CD14-positive monocyte (primary cell): ENCODE data around the gene GALC. TPM values are rescaled to one million over a fixed set of nuclear protein-coding genes. Genes with fewer than 3 reads are reported as not detected.

Source experiments
- DNase-seq, 3 donors: peaks; one replicate each; pipeline ENCODE4 v3.0.0-alpha.2; 2011 to 2022
- H2AFZ ChIP-seq: 2 replicates; pipeline ENCODE4 v1.6.0; 2012; ENCODE audit warnings: mild to moderate bottlenecking, low read depth, low read length, inconsistent platforms; ENCODE audit not compliant: insufficient read depth, poor library complexity, severe bottlenecking
- H3K27ac ChIP-seq, 2 donors: 1 replicate in 1 of 2; 2 replicates in 1 of 2; pipeline ENCODE4 v1.5.1; 2012 to 2013; ENCODE audit warnings: low read length in 2 of 2, control low read depth in 1 of 2, inconsistent platforms in 1 of 2, low read depth in 1 of 2, mild to moderate bottlenecking in 1 of 2
- H3K27me3 ChIP-seq, 2 donors: one replicate each; pipeline versions ENCODE4 v1.6.0 to v1.6.1; 2011 to 2013; ENCODE audit warnings: low read length in 2 of 2; ENCODE audit not compliant: control insufficient read depth in 2 of 2, insufficient read depth in 2 of 2
- H3K36me3 ChIP-seq, 2 donors: replicated peaks in 1 of 2; 1 replicate in 1 of 2; 2 replicates in 1 of 2; pipeline versions ENCODE4 v1.5.1 to v1.6.1; 2012 to 2013; ENCODE audit warnings: low read length in 2 of 2, control low read depth in 1 of 2, inconsistent platforms in 1 of 2, mild to moderate bottlenecking in 1 of 2; ENCODE audit not compliant: insufficient read depth in 2 of 2, control insufficient read depth in 1 of 2
- H3K4me1 ChIP-seq, 2 donors: 1 replicate in 1 of 2; 2 replicates in 1 of 2; pipeline versions ENCODE4 v1.5.1 to v1.6.1; 2012 to 2013; ENCODE audit warnings: low read length in 2 of 2, control low read depth in 1 of 2, inconsistent platforms in 1 of 2, mild to moderate bottlenecking in 1 of 2, moderate library complexity in 1 of 2; ENCODE audit not compliant: insufficient read depth in 2 of 2, control insufficient read depth in 1 of 2
- H3K4me2 ChIP-seq: replicated peaks from 2 replicates; pipeline ENCODE3; 2012; ENCODE audit warnings: low read length, moderate library complexity, mild to moderate bottlenecking; ENCODE audit not compliant: poor library complexity, severe bottlenecking; ENCODE audit errors: extremely low read depth
- H3K4me3 ChIP-seq, 3 experiments: fragments of 200-600 bp in 1 of 3; sonication (generic) in 1 of 3; replicated peaks in 1 of 3; 1 replicate in 2 of 3; 2 replicates in 1 of 3; pipeline ENCODE4 v1.5.1; 2011 to 2013; ENCODE audit warnings: low read length in 3 of 3, mild to moderate bottlenecking in 3 of 3, control low read depth in 2 of 3, low read depth in 2 of 3, inconsistent platforms in 1 of 3, moderate library complexity in 1 of 3
- H3K79me2 ChIP-seq: 2 replicates; pipeline ENCODE4 v1.6.0; 2012; ENCODE audit warnings: mild to moderate bottlenecking, control low read depth, inconsistent platforms, low read length, moderate library complexity; ENCODE audit not compliant: insufficient read depth
- H3K9ac ChIP-seq: 2 replicates; pipeline ENCODE4 v1.6.0; 2017; ENCODE audit warnings: low read length, mild to moderate bottlenecking; ENCODE audit not compliant: insufficient read depth, poor library complexity, severe bottlenecking
- H3K9me3 ChIP-seq, 2 donors: replicated peaks in 1 of 2; 1 replicate in 1 of 2; 2 replicates in 1 of 2; pipeline versions ENCODE4 v1.5.1 to v1.6.1; 2012 to 2013; ENCODE audit warnings: low read length in 2 of 2, control low read depth in 1 of 2; ENCODE audit not compliant: control insufficient read depth in 1 of 2, insufficient read depth in 1 of 2
- H4K20me1 ChIP-seq: 2 replicates; pipeline ENCODE4 v1.6.0; 2012; ENCODE audit warnings: mild to moderate bottlenecking, low read length, control low read depth, moderate library complexity; ENCODE audit not compliant: insufficient read depth
- H3K27ac Mint-ChIP-seq, 7 donors: one replicate each; pipeline ENCODE4 v1.8.0; 2020; ENCODE audit warnings: mild to moderate bottlenecking in 7 of 7, mixed read lengths in 7 of 7, moderate library complexity in 6 of 7, inconsistent platforms in 2 of 7
- H3K27me3 Mint-ChIP-seq, 3 donors: one replicate each; pipeline ENCODE4 v1.8.0; 2021 to 2022; ENCODE audit warnings: low read depth in 3 of 3, mild to moderate bottlenecking in 3 of 3, mixed read lengths in 3 of 3, moderate library complexity in 3 of 3, inconsistent platforms in 1 of 3
- H3K36me3 Mint-ChIP-seq, 2 donors: one replicate each; pipeline ENCODE4 v1.8.0; 2020; ENCODE audit warnings: mixed read lengths in 2 of 2, inconsistent platforms in 1 of 2, mild to moderate bottlenecking in 1 of 2
- H3K4me1 Mint-ChIP-seq: one replicate; pipeline ENCODE4 v1.8.0; 2020; ENCODE audit warnings: mild to moderate bottlenecking, mixed read lengths
- H3K4me3 Mint-ChIP-seq, 2 donors: one replicate each; pipeline ENCODE4 v1.8.0; 2020; ENCODE audit warnings: mild to moderate bottlenecking in 2 of 2, mixed read lengths in 2 of 2, moderate library complexity in 1 of 2
- H3K9me3 Mint-ChIP-seq, 7 donors: one replicate each; pipeline ENCODE4 v1.8.0; 2020 to 2022; ENCODE audit warnings: mixed read lengths in 7 of 7, mild to moderate bottlenecking in 6 of 7, moderate library complexity in 6 of 7, inconsistent platforms in 2 of 7
- whole genome bisulfite sequencing: methylation state at CpG from one replicate; pipeline ENCODE4 v1.1.5; 2013; ENCODE audit warnings: missing lambda C conversion rate; ENCODE audit not compliant: insufficient coverage; 5-methylcytosine and 5-hydroxymethylcytosine counted together
- intact Hi-C, 2 donors: fragments of 100-400 bp; cut with micrococcal nuclease; formaldehyde crosslinking; loops; one replicate each; pipeline versions ENCODE4 v1.15.0 to v1.15.1; 2023
- polyA plus RNA-seq, 3 donors: library from polyadenylated mRNA; depleted of rRNA in 1 of 3; unstranded in 2 of 3; stranded (reverse) in 1 of 3; fragments of 300-500 nt in 2 of 3; fragments of >200 nt in 1 of 3; fragmentation: Illumina TruSeq in 2 of 3; gene quantifications; 1 replicate in 2 of 3; 2 replicates in 1 of 3; pipeline ENCODE4 v1.2.3, GENCODE V29; 2012 to 2021
- TF ChIP-seq, protein P1 (sequence below): fragments of 200-600 bp; IDR thresholded peaks from one replicate; pipeline ENCODE4 v1.8.0; 2022; ENCODE audit warnings: antibody characterized with exemption, mild to moderate bottlenecking

Gene GALC
- polyA plus RNA-seq, 3 donors = 28.6 to 40.6 (median 33.8) TPM

DNA sequence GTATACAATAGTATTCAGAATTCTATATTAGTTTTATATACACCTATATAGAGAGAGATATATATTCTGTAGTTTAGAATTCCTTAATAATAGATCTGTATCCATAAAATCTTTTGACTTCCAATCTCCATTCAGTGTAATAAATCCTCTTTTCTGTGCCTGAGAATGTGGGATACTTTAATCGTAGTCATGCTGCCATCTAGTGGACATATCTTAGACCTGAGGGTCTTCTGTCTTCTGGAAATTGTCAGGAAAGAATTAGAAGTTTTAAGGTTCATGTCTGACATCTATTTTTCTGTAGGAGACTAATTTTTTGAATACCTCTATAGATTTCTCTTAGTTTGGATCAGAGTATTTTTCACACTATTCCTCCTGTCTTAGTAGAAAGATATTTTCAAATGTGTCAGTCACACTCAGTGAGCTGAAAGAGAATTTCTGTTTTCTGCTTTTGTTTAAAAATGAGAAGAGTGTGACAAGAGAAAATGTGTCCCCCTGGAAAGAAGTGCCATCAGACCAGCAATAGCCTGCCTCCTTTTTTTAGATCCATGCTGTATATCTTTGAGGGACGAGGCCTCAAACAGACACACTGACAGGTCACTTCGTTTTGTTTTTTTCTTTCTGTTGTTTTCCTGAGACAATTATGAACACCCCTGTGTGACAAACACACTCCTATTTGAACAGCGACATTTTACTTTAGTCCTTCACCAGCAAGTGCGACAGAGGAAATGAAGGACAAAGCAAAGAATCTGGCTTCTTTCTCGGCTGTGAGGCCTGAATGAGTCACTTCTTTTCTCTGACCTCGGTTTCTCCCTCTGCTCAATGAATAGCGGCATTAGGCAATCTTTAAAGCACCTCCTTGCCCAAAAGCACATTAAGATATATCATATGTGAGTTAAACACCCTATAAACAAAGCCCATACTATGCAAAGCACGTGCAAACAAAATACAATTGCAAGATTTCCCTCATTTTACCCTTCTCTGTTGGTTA lies 96.3 kb downstream of the GALC start:
- peak in 2 of 3 donors; percentile 11 to 19 for DNase-seq
- Histone ChIP-seq H3K4me1 (no peaks in the 10 kb centered on the region), H3K4me3 (no peak overlapping the region), H3K9ac (no peak overlapping the region), H3K4me2 (no peak overlapping the region), H3K27me3 (peaks cover 25 to 28% of the 10 kb centered on the region in 2 donors), H3K79me2 (no peaks in the 10 kb centered on the region), H2AFZ (no peak overlapping the region), H3K9me3 (no peaks in the 10 kb centered on the region), H3K36me3 (no peaks in the 10 kb centered on the region), H4K20me1 (no peaks in the 10 kb centered on the region), H3K27ac (no peak overlapping the region)
- Mint-ChIP-seq H3K36me3 (no peaks in the 10 kb centered on the region), H3K4me3 (peak overlapping the region in 1 of 2 donors; percentile 17), H3K4me1 (no peaks in the 10 kb centered on the region), H3K27ac (no peak overlapping the region), H3K9me3 (peaks cover 0 to 1% (median 0%) of the 10 kb centered on the region in 7 donors), H3K27me3 (peaks cover 4 to 17% (median 16%) of the 10 kb centered on the region in 3 donors)
- 67% methylated on average over 6 of the region's 9 CpGs for WGBS
- TF ChIP-seq, protein P1, sequence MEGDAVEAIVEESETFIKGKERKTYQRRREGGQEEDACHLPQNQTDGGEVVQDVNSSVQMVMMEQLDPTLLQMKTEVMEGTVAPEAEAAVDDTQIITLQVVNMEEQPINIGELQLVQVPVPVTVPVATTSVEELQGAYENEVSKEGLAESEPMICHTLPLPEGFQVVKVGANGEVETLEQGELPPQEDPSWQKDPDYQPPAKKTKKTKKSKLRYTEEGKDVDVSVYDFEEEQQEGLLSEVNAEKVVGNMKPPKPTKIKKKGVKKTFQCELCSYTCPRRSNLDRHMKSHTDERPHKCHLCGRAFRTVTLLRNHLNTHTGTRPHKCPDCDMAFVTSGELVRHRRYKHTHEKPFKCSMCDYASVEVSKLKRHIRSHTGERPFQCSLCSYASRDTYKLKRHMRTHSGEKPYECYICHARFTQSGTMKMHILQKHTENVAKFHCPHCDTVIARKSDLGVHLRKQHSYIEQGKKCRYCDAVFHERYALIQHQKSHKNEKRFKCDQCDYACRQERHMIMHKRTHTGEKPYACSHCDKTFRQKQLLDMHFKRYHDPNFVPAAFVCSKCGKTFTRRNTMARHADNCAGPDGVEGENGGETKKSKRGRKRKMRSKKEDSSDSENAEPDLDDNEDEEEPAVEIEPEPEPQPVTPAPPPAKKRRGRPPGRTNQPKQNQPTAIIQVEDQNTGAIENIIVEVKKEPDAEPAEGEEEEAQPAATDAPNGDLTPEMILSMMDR = peak; percentile 84
- intact Hi-C loops = no loop called here

DNA sequence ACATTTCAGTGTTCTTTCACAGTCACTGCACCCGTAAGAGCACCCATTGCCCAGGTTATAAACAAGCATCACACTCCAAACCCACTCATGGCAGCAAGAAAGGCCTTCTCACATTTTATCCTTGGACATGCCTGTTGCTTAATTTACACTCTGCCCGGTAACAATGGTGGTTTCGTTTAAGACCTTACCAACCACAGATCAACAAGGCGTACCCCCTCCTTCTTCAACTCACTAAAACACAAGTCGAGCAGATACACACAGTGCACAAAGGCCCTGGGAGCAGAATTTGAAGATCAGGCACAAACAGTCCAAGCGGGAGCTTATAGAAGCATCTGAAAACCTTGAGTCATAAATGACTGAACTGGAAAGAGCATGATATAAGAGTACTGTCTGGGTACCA lies 98.1 kb downstream of the GALC start:
- H3K9ac ChIP-seq = no peak overlapping the region
- H3K9me3 ChIP-seq = no peaks in the 10 kb centered on the region
- TF ChIP-seq, protein P1 = no peak
- WGBS = 80% methylated on average over 4 of the region's 6 CpGs
- H3K27me3 ChIP-seq = peaks cover 23 to 28% of the 10 kb centered on the region in 2 donors
- peaks cover 4 to 18% (median 16%) of the 10 kb centered on the region in 3 donors for H3K27me3 Mint-ChIP-seq
- intact Hi-C loops = no loop called here
- no peak overlapping the region for H3K4me3 ChIP-seq
- no peak overlapping the region for H3K27ac Mint-ChIP-seq
- DNase-seq = no peak
- no peaks in the 10 kb centered on the region for H4K20me1 ChIP-seq
- peaks cover 0 to 1% (median 0%) of the 10 kb centered on the region in 7 donors for H3K9me3 Mint-ChIP-seq
- H3K4me1 Mint-ChIP-seq = no peaks in the 10 kb centered on the region
- H3K36me3 Mint-ChIP-seq = no peaks in the 10 kb centered on the region
- no peaks in the 10 kb centered on the region for H3K79me2 ChIP-seq
- no peaks in the 10 kb centered on the region for H3K36me3 ChIP-seq
- no peak overlapping the region for H3K4me2 ChIP-seq
- H3K27ac ChIP-seq = no peak overlapping the region
- H2AFZ ChIP-seq = no peak overlapping the region
- H3K4me3 Mint-ChIP-seq = no peak overlapping the region
- no peaks in the 10 kb centered on the region for H3K4me1 ChIP-seq
